ENCODE results near the gene KIF6.

Gene KIF6

GRCh38 chr6:39330476-39330875 lies 394.7 kb downstream of the KIF6 start:
- H3K36me3 ChIP-seq, result no peaks in the 10 kb centered on the region
- H3K27me3 ChIP-seq (ENCODE audit: insufficient read depth, low read depth, severe bottlenecking), result no peaks in the 10 kb centered on the region
- H3K9me3 ChIP-seq (ENCODE audit: severe bottlenecking), result no peaks in the 10 kb centered on the region
- no peak overlapping the region for H3K27ac ChIP-seq
- no peak for DNase-seq
- no peak overlapping the region for H3K4me3 ChIP-seq (ENCODE audit: low read depth, low read length)
- TF ChIP-seq, protein P1, sequence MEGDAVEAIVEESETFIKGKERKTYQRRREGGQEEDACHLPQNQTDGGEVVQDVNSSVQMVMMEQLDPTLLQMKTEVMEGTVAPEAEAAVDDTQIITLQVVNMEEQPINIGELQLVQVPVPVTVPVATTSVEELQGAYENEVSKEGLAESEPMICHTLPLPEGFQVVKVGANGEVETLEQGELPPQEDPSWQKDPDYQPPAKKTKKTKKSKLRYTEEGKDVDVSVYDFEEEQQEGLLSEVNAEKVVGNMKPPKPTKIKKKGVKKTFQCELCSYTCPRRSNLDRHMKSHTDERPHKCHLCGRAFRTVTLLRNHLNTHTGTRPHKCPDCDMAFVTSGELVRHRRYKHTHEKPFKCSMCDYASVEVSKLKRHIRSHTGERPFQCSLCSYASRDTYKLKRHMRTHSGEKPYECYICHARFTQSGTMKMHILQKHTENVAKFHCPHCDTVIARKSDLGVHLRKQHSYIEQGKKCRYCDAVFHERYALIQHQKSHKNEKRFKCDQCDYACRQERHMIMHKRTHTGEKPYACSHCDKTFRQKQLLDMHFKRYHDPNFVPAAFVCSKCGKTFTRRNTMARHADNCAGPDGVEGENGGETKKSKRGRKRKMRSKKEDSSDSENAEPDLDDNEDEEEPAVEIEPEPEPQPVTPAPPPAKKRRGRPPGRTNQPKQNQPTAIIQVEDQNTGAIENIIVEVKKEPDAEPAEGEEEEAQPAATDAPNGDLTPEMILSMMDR (IDR thresholded peaks at IDR 0.05; ENCODE audit: low read depth, low read length), result no peak

- Histone ChIP-seq H3K27me3 (ENCODE audit: insufficient read depth, low read depth, severe bottlenecking) (no peaks in the 10 kb centered on the region), H3K36me3 (no peaks in the 10 kb centered on the region), H3K9me3 (ENCODE audit: severe bottlenecking) (no peaks in the 10 kb centered on the region), H3K4me3 (ENCODE audit: low read depth, low read length) (no peak overlapping the region), H3K27ac (no peak overlapping the region)
- no peak for DNase-seq
- TF ChIP-seq, protein P1 (IDR thresholded peaks at IDR 0.05; ENCODE audit: low read depth, low read length), result no peak
Measured at GRCh38 chr6:39330057-39330456, 395.2 kb downstream of the KIF6 start.

DNA sequence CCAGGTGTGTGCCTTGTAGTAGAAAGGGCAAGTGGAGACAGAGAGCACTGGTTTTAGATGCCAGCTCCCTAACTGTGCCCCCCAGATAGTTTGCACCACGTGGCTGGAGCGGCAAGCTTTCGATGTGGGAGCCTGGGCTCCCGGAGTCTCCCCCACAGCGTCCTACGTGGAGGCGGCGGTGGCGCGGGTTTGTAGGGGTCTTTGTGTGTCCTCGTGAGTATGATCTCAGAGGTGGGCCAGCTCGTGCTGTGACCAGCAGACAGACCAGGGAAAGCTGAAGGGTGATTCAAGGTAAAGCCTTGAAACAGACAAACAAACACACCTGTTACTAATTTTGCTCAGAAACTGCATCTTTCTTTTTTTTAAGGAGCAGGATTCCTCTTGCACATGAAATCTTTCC lies 397.1 kb downstream of the KIF6 start:
- DNase-seq, result no peak
- Histone ChIP-seq H3K4me3 (ENCODE audit: low read depth, low read length) (no peak overlapping the region), H3K27ac (peak overlapping the region; percentile 56), H3K27me3 (ENCODE audit: insufficient read depth, low read depth, severe bottlenecking) (no peaks in the 10 kb centered on the region), H3K9me3 (ENCODE audit: severe bottlenecking) (peaks cover 3% of the 10 kb centered on the region), H3K36me3 (no peaks in the 10 kb centered on the region)
- TF ChIP-seq, protein P1 (IDR thresholded peaks at IDR 0.05; ENCODE audit: low read depth, low read length), result no peak

GRCh38 chr6:39327507-39327906 lies 397.7 kb downstream of the KIF6 start:
- peak; percentile 76 for DNase-seq
- Histone ChIP-seq H3K27me3 (ENCODE audit: insufficient read depth, low read depth, severe bottlenecking) (no peaks in the 10 kb centered on the region), H3K4me3 (ENCODE audit: low read depth, low read length) (no peak overlapping the region), H3K27ac (peak overlapping the region; percentile 56), H3K36me3 (no peaks in the 10 kb centered on the region), H3K9me3 (ENCODE audit: severe bottlenecking) (peaks cover 3% of the 10 kb centered on the region)
- TF ChIP-seq, protein P1 (IDR thresholded peaks at IDR 0.05; ENCODE audit: low read depth, low read length), result no peak

DNA sequence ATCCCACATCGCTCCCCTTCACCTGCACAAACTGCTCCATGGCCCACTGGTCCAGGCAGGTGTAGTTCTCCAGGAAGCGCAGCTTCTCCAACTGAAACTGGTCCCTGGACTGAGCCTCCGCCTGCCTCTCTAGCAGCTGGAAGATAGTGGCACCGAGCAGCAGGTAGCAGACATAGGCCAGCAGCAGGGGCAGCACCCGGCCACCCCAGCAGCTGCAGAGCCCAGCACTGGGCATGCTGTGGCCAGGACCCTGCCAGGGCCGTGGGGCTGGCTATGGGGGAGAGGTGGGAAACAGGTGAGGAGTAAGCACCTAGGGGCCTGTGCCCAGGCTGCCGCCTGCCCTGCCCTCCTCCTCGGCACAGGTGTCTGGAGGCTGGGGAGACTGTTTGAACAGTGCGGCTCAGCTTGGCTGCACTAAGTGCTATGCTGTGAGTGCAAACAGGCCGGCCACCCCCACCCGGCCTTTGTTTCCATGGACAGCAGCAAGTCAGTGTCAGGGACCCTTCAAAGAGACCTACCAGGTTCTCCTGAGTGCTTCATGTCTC lies 402.8 kb downstream of the KIF6 start, which contains the start of gene KCNK16:
Gene KCNK16 (minus strand): TSS at position 397 of the 545 bp plus-strand sequence. CDS start 162 bp downstream, at position 235.
- H3K4me3 ChIP-seq (ENCODE audit: low read depth, low read length), result no peak within 1 kb of the TSS
- DNase-seq, result no peak
- no peaks in the 10 kb centered on the region for H3K27me3 ChIP-seq (ENCODE audit: insufficient read depth, low read depth, severe bottlenecking)
- H3K27ac ChIP-seq, result no peak within 1 kb of the TSS
- H3K9me3 ChIP-seq (ENCODE audit: severe bottlenecking), result peaks cover 3% of the 10 kb centered on the region
- no peaks in the 10 kb centered on the region for H3K36me3 ChIP-seq
- TF ChIP-seq, protein P1 (IDR thresholded peaks at IDR 0.05; ENCODE audit: low read depth, low read length), result no peak

GRCh38 chr6:39321761-39322160 lies 403.4 kb downstream of the KIF6 start:
- TF ChIP-seq, protein P1 (IDR thresholded peaks at IDR 0.05; ENCODE audit: low read depth, low read length), result no peak
- H3K27ac ChIP-seq, result no peak overlapping the region
- H3K36me3 ChIP-seq, result no peaks in the 10 kb centered on the region
- no peak overlapping the region for H3K4me3 ChIP-seq (ENCODE audit: low read depth, low read length)
- H3K27me3 ChIP-seq (ENCODE audit: insufficient read depth, low read depth, severe bottlenecking), result no peaks in the 10 kb centered on the region
- no peak for DNase-seq
- peaks cover 3% of the 10 kb centered on the region for H3K9me3 ChIP-seq (ENCODE audit: severe bottlenecking)
